HG02870 (cell line): ENCODE results near the gene PCGF1.

ENCODE experiments used
- ATAC-seq: cut with Tn5 transposase; IDR thresholded peaks from one replicate; pipeline ENCODE4 v1.9.1; 2021; ENCODE audit warnings: mild to moderate bottlenecking, moderate library complexity; ENCODE audit not compliant: unreplicated experiment

PCGF1 gene

DNA sequence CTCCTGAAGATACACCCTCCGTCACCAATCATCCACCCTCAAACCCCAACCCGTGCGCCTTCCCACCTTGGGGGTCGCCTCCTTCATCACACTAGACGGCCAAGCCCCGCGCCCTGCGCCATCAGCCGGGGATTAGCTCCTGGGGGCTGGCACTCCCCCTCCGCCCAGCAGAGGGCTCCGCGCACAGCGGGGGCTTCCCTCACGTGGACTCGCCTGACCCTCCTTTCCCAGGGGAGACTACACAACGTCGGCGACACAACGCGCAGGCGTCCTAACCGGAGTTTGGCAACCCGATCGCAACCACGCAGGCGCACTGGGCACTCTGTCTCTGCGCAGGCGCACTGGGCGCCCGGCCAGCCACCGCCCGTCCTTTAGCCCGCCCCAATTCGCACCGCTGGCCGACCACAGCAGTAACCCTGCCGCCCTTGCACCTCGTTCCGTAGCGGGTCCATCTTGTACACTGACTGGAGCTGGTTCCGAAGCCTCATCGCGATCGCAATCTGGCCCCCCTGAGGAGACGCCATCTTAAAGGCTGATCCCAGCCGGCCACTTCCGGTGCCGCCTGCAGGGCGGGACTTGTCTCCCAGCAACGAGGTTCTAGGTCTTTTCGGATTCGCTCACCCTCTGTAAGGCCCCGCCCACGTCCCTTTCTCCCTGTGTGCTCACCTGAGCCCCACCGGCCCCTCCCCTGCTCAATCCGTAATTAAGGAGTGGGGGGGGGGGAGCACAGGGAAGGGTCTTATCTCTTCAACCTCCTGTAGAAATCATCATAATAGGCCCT is at the start of gene PCGF1:
Gene PCGF1 (minus strand): TSS at position 551 of the 781 bp plus-strand sequence. CDS start 27 bp downstream, at position 524.
- ATAC-seq = peak; percentile 90

DNA sequence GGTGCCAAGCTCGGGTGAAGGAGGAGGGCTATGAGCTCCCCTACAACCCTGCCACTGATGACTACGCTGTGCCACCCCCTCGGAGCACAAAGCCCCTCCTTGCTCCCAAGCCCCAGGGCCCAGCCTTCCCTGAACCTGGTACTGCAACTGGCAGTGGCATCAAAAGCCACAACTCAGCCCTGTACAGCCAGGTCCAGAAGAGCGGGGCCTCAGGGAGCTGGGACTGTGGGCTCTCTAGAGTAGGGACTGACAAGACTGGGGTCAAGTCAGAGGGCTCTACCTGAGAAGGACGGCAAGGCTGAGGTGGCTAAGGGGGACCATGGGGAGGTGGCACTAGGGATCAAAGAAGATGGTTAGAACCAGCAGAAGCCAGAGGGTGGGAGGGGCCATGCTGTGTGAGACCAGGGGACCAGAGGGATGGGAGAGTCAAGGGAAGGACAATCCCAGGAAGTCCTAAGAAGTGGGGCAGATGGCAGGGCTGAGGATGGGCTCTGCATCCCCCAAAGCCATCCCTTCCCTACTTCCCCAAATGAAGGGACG is 49.4 kb upstream of the PCGF1 start:
- ATAC-seq = no peak

DNA sequence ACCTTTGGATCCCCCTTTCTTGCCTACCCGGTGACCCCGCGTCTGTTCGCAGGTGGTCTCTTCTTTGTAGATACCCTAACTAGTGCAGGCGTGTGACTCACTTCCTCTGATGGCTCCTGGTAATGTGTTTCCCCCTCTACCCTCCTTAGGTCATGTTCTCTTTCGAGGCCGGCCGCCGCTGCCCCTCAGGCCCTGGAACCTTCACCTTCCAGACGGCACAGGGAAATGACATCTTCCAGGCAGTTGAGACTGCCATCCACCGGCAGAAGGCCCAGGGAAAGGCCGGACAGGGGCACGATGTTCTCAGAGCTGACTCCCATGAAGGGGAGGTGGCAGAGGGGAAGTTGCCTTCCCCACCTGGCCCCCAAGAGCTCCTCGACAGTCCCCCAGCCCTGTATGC is 48.7 kb upstream of the PCGF1 start:
- ATAC-seq = no peak

DNA sequence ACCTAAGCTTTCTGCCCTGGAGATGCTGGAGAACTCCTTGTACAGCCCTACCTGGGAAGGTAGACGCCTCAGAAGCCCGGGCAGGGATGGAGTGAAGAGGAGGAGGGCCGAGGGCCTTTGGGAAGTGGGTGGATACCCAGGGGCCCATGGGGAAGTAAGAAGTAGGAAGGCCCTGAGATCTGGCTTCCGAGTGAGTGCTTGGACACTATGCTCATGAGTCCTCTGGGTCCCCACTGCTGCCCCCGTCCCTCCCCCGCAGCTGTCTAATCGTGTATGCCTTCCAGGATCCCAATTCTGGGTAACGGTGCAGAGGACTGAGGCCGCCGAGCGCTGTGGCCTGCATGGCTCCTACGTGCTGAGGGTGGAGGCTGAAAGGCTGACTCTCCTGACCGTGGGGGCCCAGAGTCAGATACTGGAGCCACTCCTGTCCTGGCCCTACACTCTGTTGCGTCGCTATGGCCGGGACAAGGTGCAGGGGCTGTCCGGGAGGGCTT is 48.2 kb upstream of the PCGF1 start:
- no peak for ATAC-seq

DNA sequence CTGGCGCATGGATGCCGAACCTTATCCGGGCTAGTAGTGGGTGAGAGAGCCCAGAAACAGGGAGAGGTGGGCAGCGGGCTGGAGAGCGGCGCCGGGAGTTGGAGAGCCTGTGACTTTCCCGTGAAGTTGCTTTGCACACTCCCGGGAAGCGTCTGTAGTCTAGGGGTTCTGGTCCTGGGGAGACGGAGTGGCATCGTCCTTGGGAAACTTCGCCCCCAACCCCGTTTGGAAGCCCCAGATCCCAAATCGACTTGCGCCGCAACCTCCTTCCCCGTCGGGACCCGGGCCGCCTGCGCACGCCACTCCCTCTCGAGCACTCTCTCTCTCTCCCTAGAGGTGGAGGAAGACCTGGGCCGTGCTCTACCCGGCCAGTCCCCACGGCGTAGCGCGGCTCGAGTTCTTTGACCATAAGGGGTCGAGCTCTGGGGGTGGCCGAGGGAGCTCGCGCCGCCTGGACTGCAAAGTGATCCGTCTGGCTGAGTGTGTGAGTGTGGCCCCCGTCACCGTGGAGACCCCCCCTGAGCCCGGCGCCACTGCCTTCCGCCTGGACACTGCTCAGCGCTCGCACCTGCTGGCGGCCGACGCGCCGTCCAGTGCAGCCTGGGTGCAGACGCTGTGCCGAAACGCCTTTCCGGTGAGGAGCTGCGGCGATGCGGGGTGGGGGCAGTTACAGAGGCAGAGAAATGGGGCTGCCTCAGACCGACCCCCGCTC is 47.5 kb upstream of the PCGF1 start:
- ATAC-seq = no peak

DNA sequence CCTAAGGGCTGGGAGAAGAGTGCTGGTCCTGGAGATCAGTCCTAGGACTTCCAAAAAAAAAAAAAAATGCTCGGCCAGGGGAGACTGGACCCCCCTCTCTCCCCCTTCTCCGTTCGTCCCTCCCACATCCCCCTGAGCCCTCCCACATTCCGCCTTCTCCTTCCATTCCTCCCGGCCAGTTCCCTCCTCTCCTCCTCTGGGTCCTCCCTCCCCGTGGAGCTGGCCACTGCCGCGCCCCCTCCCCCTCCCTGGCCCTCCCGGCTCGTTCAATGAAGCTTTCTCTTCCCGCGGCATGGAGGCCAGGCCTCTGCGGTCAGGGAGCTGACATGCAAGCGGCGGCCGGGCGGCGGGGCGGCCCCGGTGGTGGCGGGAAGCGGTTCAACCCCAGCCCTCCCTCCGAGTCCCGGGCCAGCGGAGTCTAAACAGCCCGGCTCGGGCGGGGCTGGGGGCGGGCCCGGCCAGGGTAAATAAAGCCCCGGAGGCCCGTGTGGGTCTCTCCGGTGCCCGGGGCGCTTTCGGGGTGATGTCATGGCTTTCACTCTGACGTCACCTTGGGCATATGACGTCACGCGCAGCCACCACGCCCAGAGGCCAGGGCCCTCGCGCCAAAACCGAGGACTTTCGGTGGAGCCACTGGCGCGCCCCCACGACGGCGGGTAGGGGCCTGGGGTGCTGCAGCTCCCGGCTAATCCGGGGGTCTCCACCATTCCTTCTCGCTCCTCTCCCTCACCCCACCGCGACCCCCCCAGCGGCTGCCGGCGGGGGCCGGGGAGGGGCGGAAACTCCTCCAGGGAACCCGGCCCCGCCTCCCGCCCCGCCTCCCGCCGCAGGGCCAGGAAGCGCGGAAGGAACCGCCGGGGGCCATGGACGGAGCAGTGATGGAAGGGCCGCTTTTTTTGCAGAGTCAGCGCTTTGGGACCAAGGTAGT is 46.7 kb upstream of the PCGF1 start, which contains the start of the genes DOK1 and LOXL3:
Gene DOK1 (plus strand): TSS at position 829 of the 928 bp plus-strand sequence. CDS start 35 bp downstream, at position 864.
Gene LOXL3 (minus strand): TSS at position 51 of the 928 bp plus-strand sequence. CDS start 1,308 bp downstream, outside the sequence.
- peak; percentile 39 for ATAC-seq

DNA sequence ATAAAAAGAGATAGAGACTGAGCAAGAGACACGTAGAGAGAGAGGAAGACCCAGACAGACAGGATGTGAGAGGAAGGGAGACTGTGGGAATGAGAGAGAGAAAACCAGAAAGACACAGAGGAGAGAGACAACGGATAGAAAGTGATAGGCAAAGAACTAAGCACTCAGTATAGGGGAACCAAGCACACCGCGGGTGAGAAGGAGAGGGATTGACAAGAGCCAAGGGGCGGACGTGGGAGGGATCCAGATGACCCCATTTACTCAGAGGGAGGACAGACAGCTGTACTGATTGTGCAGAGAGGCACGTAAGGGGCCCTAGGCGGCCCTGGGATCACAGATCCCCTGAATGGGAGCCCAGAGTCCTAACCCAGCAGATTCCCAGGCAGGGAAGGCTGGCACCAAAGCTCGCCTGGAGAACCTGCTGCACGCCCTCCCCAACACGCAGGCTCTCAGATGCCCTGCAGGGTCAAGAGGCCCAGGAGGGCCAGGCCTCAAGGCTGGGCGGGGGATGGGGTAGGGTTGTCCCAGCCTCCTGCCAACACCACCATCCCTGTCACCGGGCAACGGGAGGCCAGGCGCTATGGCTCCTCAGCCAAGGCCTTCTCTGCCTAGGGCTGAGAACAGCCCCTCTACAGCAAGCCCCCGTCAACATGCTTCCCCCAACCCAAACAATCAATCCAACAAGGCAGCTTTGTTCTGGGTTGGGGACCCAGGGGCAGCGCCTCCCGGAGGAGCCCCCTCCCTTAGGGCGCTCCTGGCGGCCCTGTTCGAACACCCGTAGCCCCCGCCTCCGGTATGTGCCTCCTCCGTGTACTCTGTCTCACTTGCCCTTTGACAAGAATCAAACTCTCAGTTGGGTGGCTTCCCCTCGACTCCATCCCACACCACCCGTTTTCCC is 45.7 kb upstream of the PCGF1 start:
- peak; percentile 13 for ATAC-seq

DNA sequence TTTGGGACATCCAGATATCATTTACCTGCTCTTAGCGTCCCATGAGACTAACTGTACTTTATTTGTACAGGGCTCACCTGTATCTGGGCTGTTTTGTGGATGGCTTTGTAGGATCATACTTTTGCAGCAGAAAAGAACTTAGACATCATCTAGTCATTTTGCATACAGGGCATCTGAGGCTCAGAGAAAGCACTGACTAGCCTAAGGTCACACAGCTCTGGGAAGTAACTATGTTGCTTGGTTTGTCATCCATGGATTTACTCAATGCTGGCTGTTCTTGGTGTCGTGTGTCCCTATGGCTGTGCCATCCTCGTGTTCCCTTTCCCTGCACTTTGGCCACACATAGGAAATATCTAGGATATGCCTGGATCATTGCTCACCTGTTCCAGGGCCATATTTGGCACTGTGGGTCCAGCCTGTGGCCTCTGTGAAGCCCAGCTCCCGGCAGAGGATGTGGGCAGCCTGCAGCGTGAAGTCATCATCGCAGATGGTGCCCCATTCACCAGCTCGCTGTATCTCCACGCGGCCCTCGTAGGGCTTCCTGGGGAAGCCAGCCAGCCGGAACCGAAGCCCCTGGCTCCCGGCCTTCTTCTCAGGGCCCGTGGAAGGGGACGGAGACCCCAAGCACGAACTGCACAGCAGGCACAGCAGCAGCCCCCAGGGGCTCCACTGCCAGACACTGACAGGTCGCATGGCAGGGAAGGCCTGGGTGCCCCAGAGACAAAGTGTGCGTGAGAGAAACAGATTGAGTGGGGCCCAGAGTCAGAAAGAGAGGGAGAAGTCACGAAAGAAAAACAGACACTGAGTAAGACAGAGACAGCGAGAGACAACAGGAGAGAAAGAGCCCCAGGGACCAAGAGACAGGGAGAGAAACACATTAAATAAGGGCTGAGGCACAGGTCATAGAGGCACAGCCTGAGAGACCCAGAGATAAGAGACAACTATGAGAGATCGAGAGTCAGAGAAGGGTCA is 44.7 kb upstream of the PCGF1 start:
- ATAC-seq = peak; percentile 26

- no peak for ATAC-seq
Observed at GRCh38 chr2:74551530-74551929, 44.0 kb upstream of the PCGF1 start.

GRCh38 chr2:74550231-74550630 is 42.7 kb upstream of the PCGF1 start:
- no peak for ATAC-seq

DNA sequence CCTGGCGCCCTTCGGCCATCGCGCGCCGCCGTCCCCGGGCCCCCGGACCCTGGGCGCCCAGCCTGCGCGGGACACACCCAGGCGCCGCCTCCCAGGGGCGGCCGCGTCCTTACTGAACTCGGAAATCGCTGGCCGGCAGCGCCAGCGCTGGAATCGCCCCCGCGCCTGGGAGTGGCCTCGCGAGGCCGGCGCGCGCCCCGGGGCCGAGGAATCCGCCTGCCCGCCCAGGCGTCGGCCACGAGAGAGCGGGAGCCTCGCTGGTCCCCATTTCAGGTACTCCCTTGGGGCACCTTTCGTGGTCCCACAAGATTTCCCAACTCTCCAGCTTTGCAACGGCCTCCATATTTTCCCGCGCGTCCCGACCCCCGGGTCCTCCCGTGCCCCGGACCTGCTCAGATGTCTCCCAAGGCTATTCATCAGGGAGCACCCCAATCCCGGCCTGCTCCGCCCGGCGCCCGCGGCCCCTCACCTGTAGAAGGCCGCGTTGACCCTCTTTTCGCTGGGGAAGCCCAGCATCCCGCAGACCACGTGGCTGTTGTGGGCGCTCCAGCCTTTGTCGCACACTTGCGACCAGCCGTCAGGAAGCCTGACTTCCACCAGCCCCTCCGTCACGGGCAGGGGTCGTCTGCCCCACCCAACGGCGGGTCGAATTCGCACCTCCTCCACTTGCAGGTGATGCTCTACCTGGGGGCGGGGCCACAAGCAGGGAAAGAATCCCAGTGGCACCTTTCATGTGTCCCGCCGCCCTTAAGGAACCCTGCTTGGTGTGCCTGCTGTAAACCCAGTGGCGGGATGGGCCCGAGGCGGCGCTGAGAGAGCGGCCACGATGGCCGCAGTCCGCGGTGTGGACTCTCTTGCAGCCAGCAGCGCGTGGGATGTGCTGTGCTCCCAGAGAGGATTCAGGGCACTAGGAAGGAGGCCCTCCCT is 41.7 kb upstream of the PCGF1 start:
- no peak for ATAC-seq

GRCh38 chr2:74548285-74548899 is 40.9 kb upstream of the PCGF1 start:
- ATAC-seq = no peak

- no peak for ATAC-seq
Observed at GRCh38 chr2:74546004-74546403, 38.5 kb upstream of the PCGF1 start.

GRCh38 chr2:74544634-74545033 is 37.1 kb upstream of the PCGF1 start:
- no peak for ATAC-seq

GRCh38 chr2:74542978-74543377 is 35.5 kb upstream of the PCGF1 start:
- ATAC-seq = no peak

DNA sequence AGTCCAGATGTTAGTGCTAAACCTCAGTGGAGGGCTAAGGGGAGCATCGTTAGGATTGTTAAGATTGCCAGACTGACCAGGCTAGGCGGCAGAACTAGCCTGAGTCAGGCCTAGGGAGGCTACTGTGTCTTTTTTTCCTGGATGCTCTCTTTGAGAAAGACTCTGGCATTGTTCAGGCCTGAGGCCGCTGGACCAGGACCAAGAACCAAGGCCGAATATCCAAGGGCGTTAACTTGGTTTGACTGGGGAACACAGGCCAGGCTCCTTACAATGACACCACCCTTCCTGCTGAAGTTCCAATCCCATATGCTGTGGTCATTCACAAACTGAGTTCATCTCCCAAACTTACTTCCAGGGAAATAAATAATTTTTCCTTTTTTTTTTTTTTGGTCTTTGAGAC is 32.8 kb upstream of the PCGF1 start:
- ATAC-seq = no peak

DNA sequence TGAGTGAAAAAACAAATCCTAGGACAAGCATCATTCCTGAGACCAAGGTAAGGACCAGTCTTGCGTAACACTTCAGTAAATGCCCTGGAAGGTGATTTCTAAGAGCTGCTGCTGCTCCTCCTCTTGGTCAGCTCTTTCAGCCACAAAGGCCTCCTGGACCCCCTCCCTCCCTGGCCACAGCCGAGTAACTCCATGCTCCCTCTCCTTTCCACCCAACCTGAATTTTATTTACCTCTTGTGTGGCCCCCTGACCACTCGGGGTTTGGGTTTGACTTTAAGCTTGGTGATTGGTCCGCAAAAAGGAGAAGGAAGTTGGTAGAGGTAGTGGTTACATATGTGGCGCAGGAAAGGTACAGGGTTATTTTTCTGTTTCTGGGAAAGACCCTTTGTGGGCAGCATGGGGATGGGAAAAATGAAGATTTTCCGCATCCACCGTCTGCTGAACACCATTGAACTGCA is 31.4 kb upstream of the PCGF1 start:
- peak; percentile 53 for ATAC-seq
